Kidney epithelial cell (primary cell): ENCODE data around the gene NUDT5. TPM values are rescaled to one million over a fixed set of nuclear protein-coding genes. Genes with fewer than 3 reads are reported as not detected.

Experiments
- DNase-seq: peaks from one replicate; pipeline ENCODE4 v3.0.0-alpha.2; 2010; ENCODE audit warnings: low read depth
- H3K27me3 ChIP-seq: 2 replicates; pipeline ENCODE4 v1.6.0; 2011; ENCODE audit warnings: low read length; ENCODE audit not compliant: control insufficient read depth, insufficient read depth
- H3K36me3 ChIP-seq: 2 replicates; pipeline ENCODE4 v1.5.1; 2011; ENCODE audit warnings: low read length; ENCODE audit not compliant: control insufficient read depth, insufficient read depth
- H3K4me3 ChIP-seq: 2 replicates; pipeline ENCODE4 v1.5.1; 2011; ENCODE audit warnings: low read depth, mild to moderate bottlenecking, control low read depth, low read length
- total RNA-seq: library from RNA; depleted of rRNA; stranded (reverse); fragments of >200 nt; gene quantifications from 2 replicates; pipeline ENCODE4 v1.2.3, GENCODE V29; 2015
- TF ChIP-seq, protein P1 (sequence below): IDR thresholded peaks from 2 replicates; pipeline ENCODE4 v1.5.1; 2011; ENCODE audit warnings: mild to moderate bottlenecking, moderate library complexity, low read length, control low read depth, inconsistent platforms; ENCODE audit not compliant: insufficient read depth, poor library complexity, severe bottlenecking

NUDT5 gene
- total RNA-seq, 1 donor from 2014 or later: 77.2 TPM

DNA sequence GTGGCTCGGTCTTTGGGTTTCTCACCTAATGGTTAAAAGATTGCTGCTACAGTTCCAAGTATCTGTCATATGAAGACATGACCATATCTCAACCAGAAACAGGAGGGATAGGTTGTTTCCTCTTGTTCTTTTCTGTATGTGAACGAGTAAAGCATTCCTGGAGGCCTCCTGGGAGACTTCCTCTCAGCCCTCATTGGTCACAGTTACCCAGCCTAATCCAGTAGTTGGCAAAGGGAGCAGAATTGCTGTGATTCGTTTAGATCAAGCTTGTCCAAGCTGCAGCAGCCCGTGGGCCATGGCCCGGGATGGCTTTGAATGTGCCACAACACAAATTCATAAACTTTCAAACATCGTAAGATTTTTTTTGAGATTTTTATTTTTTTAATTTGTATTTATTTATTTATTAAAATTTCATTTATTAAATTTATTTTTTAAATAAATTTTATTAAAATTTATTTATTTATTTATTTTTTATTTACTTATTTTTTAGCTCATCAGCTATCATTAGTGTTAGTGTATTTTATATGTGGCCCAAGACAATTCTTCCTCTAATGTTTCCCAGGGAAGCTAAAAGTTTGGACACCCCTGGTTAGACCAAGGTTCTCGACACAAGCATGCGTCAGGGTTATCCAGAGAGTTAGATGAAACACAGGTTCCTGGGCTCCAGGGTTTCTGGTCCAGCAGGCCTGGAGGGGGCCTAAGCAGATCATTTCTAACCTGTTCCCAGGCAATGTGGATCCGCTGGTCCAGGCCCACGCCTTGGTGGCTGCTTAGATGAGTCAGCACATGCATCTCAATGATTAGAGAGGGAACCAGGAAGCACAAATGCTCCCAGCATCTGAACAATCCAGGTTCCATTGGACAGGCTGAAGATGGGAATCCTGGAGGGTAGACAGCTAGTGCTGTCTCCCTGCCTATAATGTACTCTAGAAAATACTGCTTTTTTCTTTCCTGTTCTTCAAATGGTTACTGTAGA, 25.9 kb upstream of the NUDT5 start:
- H3K36me3 ChIP-seq: no peaks in the 10 kb centered on the region
- no peaks in the 10 kb centered on the region for H3K27me3 ChIP-seq
- no peak for DNase-seq
- TF ChIP-seq, protein P1, sequence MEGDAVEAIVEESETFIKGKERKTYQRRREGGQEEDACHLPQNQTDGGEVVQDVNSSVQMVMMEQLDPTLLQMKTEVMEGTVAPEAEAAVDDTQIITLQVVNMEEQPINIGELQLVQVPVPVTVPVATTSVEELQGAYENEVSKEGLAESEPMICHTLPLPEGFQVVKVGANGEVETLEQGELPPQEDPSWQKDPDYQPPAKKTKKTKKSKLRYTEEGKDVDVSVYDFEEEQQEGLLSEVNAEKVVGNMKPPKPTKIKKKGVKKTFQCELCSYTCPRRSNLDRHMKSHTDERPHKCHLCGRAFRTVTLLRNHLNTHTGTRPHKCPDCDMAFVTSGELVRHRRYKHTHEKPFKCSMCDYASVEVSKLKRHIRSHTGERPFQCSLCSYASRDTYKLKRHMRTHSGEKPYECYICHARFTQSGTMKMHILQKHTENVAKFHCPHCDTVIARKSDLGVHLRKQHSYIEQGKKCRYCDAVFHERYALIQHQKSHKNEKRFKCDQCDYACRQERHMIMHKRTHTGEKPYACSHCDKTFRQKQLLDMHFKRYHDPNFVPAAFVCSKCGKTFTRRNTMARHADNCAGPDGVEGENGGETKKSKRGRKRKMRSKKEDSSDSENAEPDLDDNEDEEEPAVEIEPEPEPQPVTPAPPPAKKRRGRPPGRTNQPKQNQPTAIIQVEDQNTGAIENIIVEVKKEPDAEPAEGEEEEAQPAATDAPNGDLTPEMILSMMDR: no peak
- H3K4me3 ChIP-seq: no peak overlapping the region

DNA sequence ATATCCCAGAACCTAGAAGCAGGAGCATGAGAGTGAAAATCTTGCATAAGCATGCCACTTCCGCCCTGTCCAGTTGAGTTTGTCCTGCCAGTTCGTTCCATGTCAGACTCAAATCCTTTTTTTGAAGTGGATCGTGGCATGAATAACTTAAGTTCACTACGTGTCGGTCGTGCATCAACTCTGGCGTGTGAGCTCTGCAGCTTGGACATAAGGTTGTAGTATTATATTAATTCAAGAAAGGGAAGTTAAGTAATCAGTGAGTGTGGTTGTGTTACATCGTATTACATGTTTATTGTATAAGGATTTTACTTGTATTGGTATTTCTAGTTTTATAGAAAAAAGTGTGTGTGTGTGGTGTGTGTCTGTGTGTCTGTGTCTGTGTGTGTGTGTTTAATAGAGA, 23.3 kb upstream of the NUDT5 start:
- DNase-seq: no peak
- TF ChIP-seq, protein P1: no peak
- no peak overlapping the region for H3K4me3 ChIP-seq
- H3K36me3 ChIP-seq: no peaks in the 10 kb centered on the region
- no peaks in the 10 kb centered on the region for H3K27me3 ChIP-seq

DNA sequence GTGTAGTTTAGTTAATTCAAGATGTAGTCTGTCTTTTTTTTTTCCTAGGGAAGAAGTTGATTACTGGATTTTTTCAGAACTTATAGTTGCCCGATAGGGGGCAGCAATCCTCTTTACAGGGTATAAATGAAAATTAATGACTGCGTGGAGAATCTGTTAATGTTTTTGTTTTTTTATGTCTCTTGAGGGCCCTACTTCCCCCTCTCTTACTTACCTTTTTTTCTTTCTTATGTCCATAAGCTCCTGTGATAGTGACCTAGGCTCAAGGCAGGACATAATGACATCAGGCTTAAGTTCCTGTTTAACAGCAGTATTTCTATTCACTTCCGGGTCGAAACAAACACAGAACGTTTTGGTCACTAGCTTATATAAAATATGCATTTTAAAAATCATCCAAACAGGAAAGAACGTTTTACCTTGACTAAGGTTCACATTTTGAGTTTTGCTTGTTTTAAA, 19.1 kb upstream of the NUDT5 start:
- Histone ChIP-seq H3K27me3 (no peaks in the 10 kb centered on the region), H3K4me3 (no peak overlapping the region), H3K36me3 (no peaks in the 10 kb centered on the region)
- TF ChIP-seq, protein P1: peak; percentile 68
- no peak for DNase-seq

DNA sequence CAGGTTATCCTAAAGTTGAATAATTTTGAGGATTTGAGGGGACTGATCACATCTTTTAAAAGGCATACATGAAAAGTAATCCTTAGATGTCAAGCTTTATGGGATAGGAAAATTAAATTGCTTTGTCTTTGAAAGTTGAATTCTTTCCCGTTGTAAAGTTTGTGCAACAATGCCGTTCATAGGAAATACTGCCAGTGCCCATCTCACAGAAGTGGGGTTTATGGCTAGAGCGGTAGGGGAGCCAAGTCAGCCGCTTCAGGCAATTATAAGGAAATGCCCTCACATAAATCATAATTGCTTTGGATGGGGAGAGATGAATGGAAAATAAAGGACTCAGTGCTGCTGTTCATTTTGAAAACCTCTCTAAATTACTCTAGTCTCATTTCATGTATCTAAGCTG, 18.4 kb upstream of the NUDT5 start:
- TF ChIP-seq, protein P1: no peak
- no peaks in the 10 kb centered on the region for H3K36me3 ChIP-seq
- H3K27me3 ChIP-seq: no peaks in the 10 kb centered on the region
- DNase-seq: no peak
- H3K4me3 ChIP-seq: no peak overlapping the region

DNA sequence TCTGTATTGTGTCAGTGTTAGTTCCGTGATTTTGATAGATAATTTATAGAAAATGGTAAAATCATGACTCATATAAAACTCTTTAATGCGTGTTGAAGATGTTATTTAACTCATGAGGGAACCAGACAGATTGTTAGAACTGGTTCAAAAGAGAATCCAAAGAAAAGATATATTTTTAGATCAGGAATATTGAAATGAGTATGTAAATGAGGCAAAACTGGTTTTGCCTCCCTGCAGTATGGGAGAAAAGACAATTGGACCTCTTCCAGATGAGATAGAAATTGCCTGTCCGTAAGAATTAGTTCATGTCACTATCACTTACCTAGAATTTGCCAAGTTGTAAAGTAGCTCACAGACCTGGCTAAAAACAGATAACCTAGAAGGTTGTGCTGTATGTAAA, 17.9 kb upstream of the NUDT5 start:
- DNase-seq: no peak
- Histone ChIP-seq H3K36me3 (no peaks in the 10 kb centered on the region), H3K27me3 (no peaks in the 10 kb centered on the region), H3K4me3 (no peak overlapping the region)
- TF ChIP-seq, protein P1: no peak
